Keratinocyte (primary cell): ENCODE measurements around the gene EYS.

Source experiments
- CTCF ChIP-seq, 3 experiments: IDR thresholded peaks in 1 of 3; conservative IDR thresholded peaks in 1 of 3; optimal IDR thresholded peaks in 1 of 3; 2 replicates in 2 of 3; 3 replicates in 1 of 3; pipeline versions ENCODE3 to v1.5.1; 2011; ENCODE audit warnings: low read length in 3 of 3, mild to moderate bottlenecking in 3 of 3, moderate library complexity in 2 of 3, control low read depth in 1 of 3, inconsistent platforms in 1 of 3; ENCODE audit not compliant: insufficient read depth in 2 of 3; ENCODE audit errors: extremely low read depth in 1 of 3
- EZH2 ChIP-seq: IDR thresholded peaks from one replicate; pipeline ENCODE4 v1.6.1; 2012; ENCODE audit warnings: inconsistent platforms, mild to moderate bottlenecking, low read length, moderate library complexity

- no peak for TF ChIP-seq CTCF (optimal IDR thresholded peaks at IDR 0.05 in 1 of 3, IDR thresholded peaks at IDR 0.05 in 1 of 3, conservative IDR thresholded peaks at IDR 0.05 in 1 of 3; ENCODE audit: extremely low read depth in 1 of 3, insufficient read depth in 2 of 3, low read length in 3 of 3)
- no peak for TF ChIP-seq EZH2
Observed at GRCh38 chr6:64838726-64839125, 868.3 kb downstream of the EYS start.
